Neuronal stem cell (in vitro differentiated cells): ENCODE results near the gene GPI.
A peak's percentile ranks its signal among the peaks of the same experiment; 100 is the strongest.

Experiments used
- DNase-seq: peaks from one replicate; pipeline ENCODE4 v3.0.0-alpha.2; 2013; ENCODE audit warnings: low spot score
- H2AFZ ChIP-seq: one replicate; pipeline ENCODE4 v1.6.1; 2013; ENCODE audit warnings: mild to moderate bottlenecking, low read length, inconsistent platforms
- H2AK5ac ChIP-seq: 2 replicates; pipeline ENCODE4 v1.6.1; 2013; ENCODE audit warnings: low read depth, mild to moderate bottlenecking, inconsistent platforms, low read length, moderate library complexity, mixed read lengths
- H2BK120ac ChIP-seq: 2 replicates; pipeline ENCODE4 v1.6.1; 2013; ENCODE audit warnings: low read depth, mild to moderate bottlenecking, inconsistent platforms, low read length, moderate library complexity, mixed read lengths
- H2BK12ac ChIP-seq: one replicate; pipeline ENCODE4 v1.6.1; 2013; ENCODE audit warnings: low read length, inconsistent platforms
- H2BK15ac ChIP-seq: 2 replicates; pipeline ENCODE4 v1.6.1; 2013; ENCODE audit warnings: mild to moderate bottlenecking, low read length, inconsistent platforms, mixed read lengths
- H2BK5ac ChIP-seq: one replicate; pipeline ENCODE4 v1.6.1; 2013; ENCODE audit warnings: inconsistent platforms, mild to moderate bottlenecking, low read length, moderate library complexity
- H3K14ac ChIP-seq: one replicate; pipeline ENCODE4 v1.6.1; 2013; ENCODE audit warnings: low read length, inconsistent platforms
- H3K18ac ChIP-seq: 2 replicates; pipeline ENCODE4 v1.6.1; 2013; ENCODE audit warnings: low read length, inconsistent platforms
- H3K23ac ChIP-seq: 2 replicates; pipeline ENCODE4 v1.6.1; 2013; ENCODE audit warnings: low read depth, mild to moderate bottlenecking, mixed read lengths, low read length, inconsistent platforms; ENCODE audit not compliant: poor library complexity
- H3K27ac ChIP-seq: replicated peaks from 3 replicates; pipeline ENCODE4 v1.5.1; 2013; ENCODE audit warnings: low read length, inconsistent platforms
- H3K27me3 ChIP-seq, 3 experiments: 2 replicates each; pipeline ENCODE4 v1.6.1; 2013; ENCODE audit warnings: low read length in 3 of 3, mild to moderate bottlenecking in 2 of 3, inconsistent platforms in 1 of 3, low read depth in 1 of 3, mixed read lengths in 1 of 3, moderate library complexity in 1 of 3; ENCODE audit not compliant: control insufficient read depth in 3 of 3, insufficient read depth in 3 of 3
- H3K36me3 ChIP-seq, 2 donors: replicated peaks in 1 of 2; 2 replicates each; pipeline ENCODE4 v1.6.1; 2013; ENCODE audit warnings: low read length in 2 of 2; ENCODE audit not compliant: control insufficient read depth in 2 of 2, insufficient read depth in 2 of 2
- H3K4ac ChIP-seq: 2 replicates; pipeline ENCODE4 v1.6.1; 2013; ENCODE audit warnings: inconsistent platforms, mild to moderate bottlenecking, low read length, moderate library complexity
- H3K4me1 ChIP-seq, 2 donors: 1 replicate in 1 of 2; 2 replicates in 1 of 2; pipeline ENCODE4 v1.6.1; 2013; ENCODE audit warnings: low read length in 2 of 2, low read depth in 1 of 2; ENCODE audit not compliant: control insufficient read depth in 2 of 2, insufficient read depth in 1 of 2
- H3K4me2 ChIP-seq: one replicate; pipeline ENCODE4 v1.6.1; 2013; ENCODE audit warnings: mild to moderate bottlenecking, low read length, inconsistent platforms; ENCODE audit not compliant: insufficient read depth, poor library complexity, severe bottlenecking
- H3K4me3 ChIP-seq, 2 donors: 2 replicates each; pipeline ENCODE4 v1.5.1; 2013; ENCODE audit warnings: low read length in 2 of 2, mild to moderate bottlenecking in 2 of 2, inconsistent platforms in 1 of 2, moderate library complexity in 1 of 2
- H3K79me1 ChIP-seq: one replicate; pipeline ENCODE4 v1.6.1; 2013; ENCODE audit warnings: low read depth, mild to moderate bottlenecking, inconsistent platforms, low read length, moderate library complexity
- H3K9ac ChIP-seq: one replicate; pipeline ENCODE4 v1.6.1; 2013; ENCODE audit warnings: mild to moderate bottlenecking, low read depth, low read length, inconsistent platforms; ENCODE audit not compliant: poor library complexity
- H3K9me3 ChIP-seq, 2 donors: replicated peaks in 1 of 2; 2 replicates each; pipeline versions ENCODE3 to v1.6.1; 2013; ENCODE audit warnings: low read length in 2 of 2, mild to moderate bottlenecking in 2 of 2, inconsistent platforms in 1 of 2, low read depth in 1 of 2, mixed read lengths in 1 of 2, moderate library complexity in 1 of 2; ENCODE audit not compliant: control insufficient read depth in 2 of 2, insufficient read depth in 1 of 2
- H4K8ac ChIP-seq: one replicate; pipeline ENCODE4 v1.6.1; 2013; ENCODE audit warnings: low read depth, mild to moderate bottlenecking, inconsistent platforms, low read length, moderate library complexity
- H4K91ac ChIP-seq: one replicate; pipeline ENCODE4 v1.6.1; 2013; ENCODE audit warnings: low read length, low read depth, mild to moderate bottlenecking, inconsistent platforms; ENCODE audit not compliant: poor library complexity
- WGBS, 2 donors: extraction: QIAGEN DNeasy Blood & Tissue Kit; methylation state at CpG; one replicate each; pipeline ENCODE4 v1.1.7; 2013; ENCODE audit warnings: missing lambda C conversion rate in 2 of 2, mixed read lengths in 1 of 2; ENCODE audit not compliant: insufficient read length in 2 of 2, insufficient replicate concordance in 1 of 2; ENCODE audit errors: extremely low coverage in 2 of 2; 5-methylcytosine and 5-hydroxymethylcytosine counted together

Gene GPI

GRCh38 chr19:34429553-34429952, 64.6 kb downstream of the GPI start:
- H2AK5ac ChIP-seq, result no peak overlapping the region
- H3K18ac ChIP-seq, result no peak overlapping the region
- H4K91ac ChIP-seq, result no peak overlapping the region
- H2BK12ac ChIP-seq, result no peak overlapping the region
- H2BK5ac ChIP-seq, result no peak overlapping the region
- H3K4ac ChIP-seq, result no peak overlapping the region
- peak overlapping the region in 1 of 2 donors; percentile 100 for H3K4me3 ChIP-seq
- H3K23ac ChIP-seq, result no peak overlapping the region
- H3K14ac ChIP-seq, result no peak overlapping the region
- H3K27ac ChIP-seq, result no peak overlapping the region
- no peak overlapping the region for H2BK120ac ChIP-seq
- H2AFZ ChIP-seq, result no peak overlapping the region
- H3K4me2 ChIP-seq, result peak overlapping the region; percentile 45
- H3K36me3 ChIP-seq, result peaks cover 9 to 62% of the 10 kb centered on the region in 2 donors
- H3K9me3 ChIP-seq, result no peaks in the 10 kb centered on the region
- no CpG with 5 or more reads among the region's 9 CpGs for WGBS, 2 donors
- no peak overlapping the region for H3K9ac ChIP-seq
- H2BK15ac ChIP-seq, result no peak overlapping the region
- peaks cover 0 to 5% of the 10 kb centered on the region in 2 donors for H3K4me1 ChIP-seq
- no peak overlapping the region for H4K8ac ChIP-seq
- no peak for DNase-seq
- no peaks in the 10 kb centered on the region for H3K27me3 ChIP-seq
- peaks cover 6% of the 10 kb centered on the region for H3K79me1 ChIP-seq

GRCh38 chr19:34430738-34431625, 66.0 kb downstream of the GPI start:
- Histone ChIP-seq H4K91ac (no peak overlapping the region), H3K4me1 (peaks cover 0 to 5% of the 10 kb centered on the region in 2 donors), H2AK5ac (no peak overlapping the region), H2BK120ac (no peak overlapping the region), H3K14ac (no peak overlapping the region), H2BK15ac (no peak overlapping the region), H3K4ac (no peak overlapping the region), H4K8ac (no peak overlapping the region), H3K18ac (no peak overlapping the region), H3K23ac (no peak overlapping the region), H3K79me1 (peaks cover 6% of the 10 kb centered on the region), H3K27me3 (no peaks in the 10 kb centered on the region), H2BK5ac (no peak overlapping the region), H3K4me3 (peak overlapping the region in 1 of 2 donors; percentile 100), H2AFZ (no peak overlapping the region), H2BK12ac (no peak overlapping the region), H3K9ac (no peak overlapping the region), H3K4me2 (no peak overlapping the region), H3K36me3 (peaks cover 12 to 73% of the 10 kb centered on the region in 2 donors), H3K9me3 (no peaks in the 10 kb centered on the region), H3K27ac (no peak overlapping the region)
- DNase-seq, result peak; percentile 20
- no CpG with 5 or more reads among the region's 6 CpGs for WGBS, 2 donors

GRCh38 chr19:34431681-34432402, 66.8 kb downstream of the GPI start:
- Histone ChIP-seq H2AFZ (no peak overlapping the region), H3K4me1 (peaks cover 0 to 5% of the 10 kb centered on the region in 2 donors), H3K27ac (no peak overlapping the region), H3K4ac (no peak overlapping the region), H3K9me3 (no peaks in the 10 kb centered on the region), H4K8ac (no peak overlapping the region), H3K14ac (no peak overlapping the region), H3K23ac (no peak overlapping the region), H2BK12ac (no peak overlapping the region), H2BK15ac (no peak overlapping the region), H3K79me1 (peaks cover 6% of the 10 kb centered on the region), H2AK5ac (no peak overlapping the region), H2BK120ac (no peak overlapping the region), H3K4me2 (no peak overlapping the region), H3K36me3 (peaks cover 10 to 76% of the 10 kb centered on the region in 2 donors), H4K91ac (no peak overlapping the region), H2BK5ac (no peak overlapping the region), H3K4me3 (no peak overlapping the region), H3K18ac (no peak overlapping the region), H3K9ac (no peak overlapping the region), H3K27me3 (no peaks in the 10 kb centered on the region)
- no peak for DNase-seq
- no CpG with 5 or more reads among the region's 2 CpGs for WGBS, 2 donors

- no peak overlapping the region for H3K9ac ChIP-seq
- peaks cover 0 to 5% of the 10 kb centered on the region in 2 donors for H3K4me1 ChIP-seq
- no peak for DNase-seq
- no peak overlapping the region for H3K27ac ChIP-seq
- no peaks in the 10 kb centered on the region for H3K27me3 ChIP-seq
- H3K4me2 ChIP-seq, result no peak overlapping the region
- H4K8ac ChIP-seq, result no peak overlapping the region
- H2BK15ac ChIP-seq, result no peak overlapping the region
- H3K79me1 ChIP-seq, result peaks cover 6% of the 10 kb centered on the region
- no peaks in the 10 kb centered on the region for H3K9me3 ChIP-seq
- H2BK120ac ChIP-seq, result no peak overlapping the region
- no peak overlapping the region for H4K91ac ChIP-seq
- no peak overlapping the region for H3K14ac ChIP-seq
- no peak overlapping the region for H2AK5ac ChIP-seq
- no peak overlapping the region for H3K23ac ChIP-seq
- H3K4ac ChIP-seq, result no peak overlapping the region
- H3K36me3 ChIP-seq, result peaks cover 10 to 85% of the 10 kb centered on the region in 2 donors
- no peak overlapping the region for H2BK5ac ChIP-seq
- H2BK12ac ChIP-seq, result no peak overlapping the region
- H3K4me3 ChIP-seq, result no peak overlapping the region
- H3K18ac ChIP-seq, result no peak overlapping the region
- no peak overlapping the region for H2AFZ ChIP-seq
- WGBS, 2 donors, result no CpG with 5 or more reads among the region's 5 CpGs
Observed at GRCh38 chr19:34432797-34433196, 67.8 kb downstream of the GPI start.
